ENCODE results near the gene GALNT13.

- TF ChIP-seq EZH2 (IDR thresholded peaks at IDR 0.05; ENCODE audit: insufficient read depth, low read length) (no peak), CTCF (IDR thresholded peaks at IDR 0.05; ENCODE audit: insufficient read depth, low read depth, low read length) (no peak)
These were observed 7.7 kb upstream of the GALNT13 start for GRCh38 chr2:153864022-153864421.
